BJ (cell line): ENCODE measurements around the gene SLC25A14. TPM values are rescaled to one million over a fixed set of nuclear protein-coding genes. Genes with fewer than 3 reads are reported as not detected.
"Not testable (repeated sequence)": the region's sequence is repeated elsewhere in the genome, so short reads cannot be mapped to it uniquely, and the experiment has no call there.

Experiments used
- CTCF ChIA-PET: fragments of 350-600 bp; formaldehyde crosslinking; extraction: SDS; loops from one replicate; lab custom pipeline; 2021; ENCODE audit warnings: antibody characterized with exemption, inconsistent platforms; lab: Yijun Ruan, JAX
- POLR2A ChIA-PET: fragments of 300-600 bp; sonication (Branson Sonifier 250); formaldehyde crosslinking; extraction: SDS; loops from one replicate; lab custom pipeline; 2021; ENCODE audit warnings: antibody characterized with exemption; lab: Charles Lee
- DNase-seq: peaks from one replicate; pipeline ENCODE4 v3.0.0-alpha.2; 2011; ENCODE audit warnings: low read depth
- H3K27me3 ChIP-seq: 2 replicates; pipeline ENCODE4 v1.6.0; 2011; ENCODE audit warnings: low read length; ENCODE audit not compliant: control insufficient read depth, insufficient read depth
- H3K36me3 ChIP-seq: 2 replicates; pipeline ENCODE4 v1.5.1; 2011; ENCODE audit warnings: low read length; ENCODE audit not compliant: control insufficient read depth, insufficient read depth
- H3K4me3 ChIP-seq: 2 replicates; pipeline ENCODE4 v1.5.1; 2011; ENCODE audit warnings: low read depth, mild to moderate bottlenecking, control low read depth, low read length
- CTCF ChIP-seq: IDR thresholded peaks from 2 replicates; pipeline ENCODE4 v1.5.1; 2011; ENCODE audit warnings: low read depth, mild to moderate bottlenecking, control low read depth, inconsistent platforms, low read length, moderate library complexity; ENCODE audit not compliant: insufficient read depth
- polyA plus RNA-seq: library from polyadenylated mRNA; depleted of rRNA; stranded (reverse); fragments of >200 nt; gene quantifications from 2 replicates; pipeline ENCODE4 v1.2.3, GENCODE V29; 2011

SLC25A14 gene
- polyA plus RNA-seq, 1 experiment = 11.0 TPM

GRCh38 chrX:130321550-130321949, 18.2 kb upstream of the SLC25A14 start:
- no peaks in the 10 kb centered on the region for H3K36me3 ChIP-seq
- ChIA-PET POLR2A (no interaction called here), CTCF (no interaction called here)
- no peaks in the 10 kb centered on the region for H3K27me3 ChIP-seq
- no peak for TF ChIP-seq CTCF
- DNase-seq = no peak
- H3K4me3 ChIP-seq = no peak overlapping the region

GRCh38 chrX:130330146-130330545, 9.6 kb upstream of the SLC25A14 start:
- CTCF ChIA-PET = interaction anchor here (1.0 to 3.2 kb wide), 4 partner anchors 22 to 589 kb away, joined by 3 to 15 read pairs (median 5); no protein-coding TSS in a partner anchor
- DNase-seq = no peak
- Histone ChIP-seq H3K4me3 (no peak overlapping the region), H3K27me3 (no peaks in the 10 kb centered on the region), H3K36me3 (no peaks in the 10 kb centered on the region)
- TF ChIP-seq CTCF = no peak
- POLR2A ChIA-PET = no interaction called here

- peak; percentile 60 for TF ChIP-seq CTCF
- CTCF ChIA-PET = interaction anchor here (0.7 to 3.2 kb wide), 5 partner anchors 22 to 588 kb away, joined by 3 to 15 read pairs (median 4); no protein-coding TSS in a partner anchor
- no peak for DNase-seq
- Histone ChIP-seq H3K4me3 (no peak overlapping the region), H3K27me3 (no peaks in the 10 kb centered on the region), H3K36me3 (no peaks in the 10 kb centered on the region)
- POLR2A ChIA-PET = no interaction called here
Observed at GRCh38 chrX:130330706-130331105, 9.0 kb upstream of the SLC25A14 start.

- ChIA-PET CTCF (interaction anchor here (0.6 kb wide), 1 partner anchor 271 kb away, joined by 4 read pairs; no protein-coding TSS in a partner anchor), POLR2A (no interaction called here)
- DNase-seq = no peak
- no peak for TF ChIP-seq CTCF
- no peak overlapping the region for H3K4me3 ChIP-seq
- no peaks in the 10 kb centered on the region for H3K36me3 ChIP-seq
- no peaks in the 10 kb centered on the region for H3K27me3 ChIP-seq
Observed at GRCh38 chrX:130336531-130336930, 3.2 kb upstream of the SLC25A14 start.

GRCh38 chrX:130338869-130339268, 850 bp upstream of the SLC25A14 start:
- H3K4me3 ChIP-seq, H3K27me3 ChIP-seq, CTCF ChIA-PET, H3K36me3 ChIP-seq, POLR2A ChIA-PET, DNase-seq: not testable (repeated sequence)

GRCh38 chrX:130340271-130340670, 552 bp downstream of the SLC25A14 start:
- peak overlapping the region; percentile 78 for H3K4me3 ChIP-seq
- no peak for DNase-seq
- ChIA-PET POLR2A (no interaction called here), CTCF (interaction anchor here (0.6 kb wide), 1 partner anchor 26 kb away, joined by 3 read pairs; no protein-coding TSS in a partner anchor)
- no peak for TF ChIP-seq CTCF
- no peaks in the 10 kb centered on the region for H3K36me3 ChIP-seq
- H3K27me3 ChIP-seq = no peaks in the 10 kb centered on the region
